HepG2 (cell line): ENCODE results near the gene EIF1AD. TPM values are rescaled to one million over a fixed set of nuclear protein-coding genes. Genes with fewer than 3 reads are reported as not detected.

Experiments used
- ATM ChIP-seq: fragments of 450-650 bp; IDR thresholded peaks from 2 replicates; pipeline ENCODE4 v1.7.1; 2017; ENCODE audit warnings: mild to moderate bottlenecking, borderline replicate concordance
- CEBPG ChIP-seq: IDR thresholded peaks from 2 replicates; pipeline ENCODE4 v1.6.1; 2016
- CTCF ChIP-seq: sonication (generic); formaldehyde crosslinking; IDR thresholded peaks from 2 replicates; pipeline ENCODE4 v1.5.0; 2020; ENCODE audit warnings: mild to moderate bottlenecking, missing genetic modification reagents, moderate library complexity
- EEA1 ChIP-seq: sonication (generic); formaldehyde crosslinking; IDR thresholded peaks from 2 replicates; pipeline ENCODE4 v1.5.1; 2020; ENCODE audit warnings: mild to moderate bottlenecking, missing genetic modification reagents, borderline replicate concordance
- HCFC1 ChIP-seq: fragments of 150-350 bp; IDR thresholded peaks from 2 replicates; pipeline ENCODE4 v1.6.1; 2014; ENCODE audit warnings: low read depth, low read length
- PPARG ChIP-seq: conservative IDR thresholded peaks from 2 replicates; pipeline ENCODE4 v1.6.1; 2016; ENCODE audit warnings: missing biosample characterization, missing genetic modification reagents
- SAP130 ChIP-seq: IDR thresholded peaks from 2 replicates; pipeline ENCODE4 v1.6.1; 2016; ENCODE audit warnings: low read depth
- TRAFD1 ChIP-seq: sonication (generic); formaldehyde crosslinking; IDR thresholded peaks from 2 replicates; pipeline ENCODE4 v1.5.1; 2020; ENCODE audit warnings: missing genetic modification reagents, mild to moderate bottlenecking, borderline replicate concordance
- UBTF ChIP-seq: sonication (generic); formaldehyde crosslinking; IDR thresholded peaks from 2 replicates; pipeline ENCODE4 v1.4.0; 2020; ENCODE audit warnings: mild to moderate bottlenecking, missing genetic modification reagents
- ZFX ChIP-seq: sonication (generic); formaldehyde crosslinking; IDR thresholded peaks from 2 replicates; pipeline ENCODE4 v1.4.0; 2020; ENCODE audit warnings: mild to moderate bottlenecking, low read depth, missing genetic modification reagents, moderate library complexity
- ZNF263 ChIP-seq: sonication (generic); formaldehyde crosslinking; IDR thresholded peaks from 2 replicates; pipeline ENCODE4 v1.4.0; 2020; ENCODE audit warnings: missing genetic modification reagents
- ZNF747 ChIP-seq: sonication (generic); formaldehyde crosslinking; IDR thresholded peaks from 2 replicates; pipeline ENCODE4 v1.8.1; 2023; ENCODE audit warnings: missing genetic modification reagents, mild to moderate bottlenecking, borderline replicate concordance
- polyA plus RNA-seq, 8 experiments: library from polyadenylated mRNA; depleted of rRNA in 3 of 8; stranded (reverse) in 7 of 8; unstranded in 1 of 8; fragments of >200 nt; fragmentation: Illumina TruSeq in 4 of 8; extraction: Trizol in 4 of 8; gene quantifications; 2 replicates each; pipeline versions ENCODE4 v1.2.1 to v1.2.3, GENCODE V29; 2011 to 2016; ENCODE audit warnings: low read depth in 4 of 8, missing spikeins in 1 of 8, mixed read lengths in 1 of 8; ENCODE audit not compliant: insufficient read depth in 1 of 8
- total RNA-seq, 5 experiments: library from RNA; depleted of rRNA; stranded (reverse); fragments of >200 nt; fragmentation: Illumina TruSeq; extraction: Trizol; gene quantifications; 2 replicates each; pipeline ENCODE4 v1.2.3, GENCODE V29; 2016; ENCODE audit warnings: low read depth in 1 of 5
- TF ChIP-seq, protein P1 (sequence below): IDR thresholded peaks from 2 replicates; pipeline ENCODE4 v1.6.1; 2016; ENCODE audit warnings: low read depth, borderline replicate concordance
- TF ChIP-seq, protein P2 (sequence below): sonication (generic); formaldehyde crosslinking; IDR thresholded peaks from 2 replicates; pipeline ENCODE4 v1.4.0; 2020; ENCODE audit warnings: missing genetic modification reagents
- TF ChIP-seq, protein P3 (sequence below): sonication (generic); formaldehyde crosslinking; IDR thresholded peaks from 2 replicates; pipeline ENCODE4 v1.5.1; 2020; ENCODE audit warnings: mild to moderate bottlenecking, missing genetic modification reagents, borderline replicate concordance

EIF1AD gene
- total and polyA plus RNA-seq, 2 of the 13 experiments (the other 11 are each of a cell fraction or from before 2014, with no cell fraction given) = 18.2 to 30.8 TPM

DNA sequence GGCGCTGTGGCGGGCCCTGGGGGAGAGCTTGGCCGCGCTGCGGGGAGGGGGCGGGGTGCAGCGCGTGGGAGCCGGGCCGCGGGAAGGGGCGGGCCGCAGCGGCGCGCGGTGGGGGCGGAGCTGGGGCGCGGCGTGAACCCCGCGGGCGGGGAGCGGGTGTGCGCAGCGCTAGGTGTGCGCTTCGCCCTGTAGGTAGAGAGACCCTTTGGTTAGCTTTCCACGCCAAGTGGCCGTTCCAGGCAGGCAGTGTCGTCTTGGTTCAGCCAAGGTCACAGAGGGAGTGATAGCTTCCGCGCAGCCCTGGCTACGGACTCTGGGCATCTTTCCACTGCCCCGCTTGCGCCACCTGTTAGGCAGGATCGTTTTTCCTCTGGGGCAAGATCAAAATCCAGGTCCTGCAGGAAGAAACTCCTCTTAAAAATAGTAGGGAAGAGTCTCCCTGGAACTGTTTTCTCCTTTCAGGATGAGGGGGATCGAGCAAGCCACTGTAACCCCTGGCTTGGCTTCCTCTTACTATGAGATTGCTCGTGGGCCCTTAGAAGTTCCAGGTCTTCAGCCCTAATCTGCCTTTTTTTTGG lies 780 bp upstream of the EIF1AD start (continued):
- TF ChIP-seq TRAFD1 (CRISPR knock-in tag) (no peak), PPARG (CRISPR knock-in tag) (no peak), HCFC1 (no peak), CEBPG (0 out of 2 replicates have a peak, but pooled peaks have one; percentile 11), UBTF (CRISPR knock-in tag) (no peak), SAP130 (CRISPR knock-in tag) (no peak), EEA1 (CRISPR knock-in tag) (no peak), ZNF263 (CRISPR knock-in tag) (no peak), ZFX (CRISPR knock-in tag) (no peak; the same call in 1 of the 2 replicates), ZNF747 (CRISPR knock-in tag) (0 out of 2 replicates have a peak, but pooled peaks have one; percentile 11), ATM (no peak), CTCF (CRISPR knock-in tag) (peak; percentile 33)
- TF ChIP-seq, protein P1, sequence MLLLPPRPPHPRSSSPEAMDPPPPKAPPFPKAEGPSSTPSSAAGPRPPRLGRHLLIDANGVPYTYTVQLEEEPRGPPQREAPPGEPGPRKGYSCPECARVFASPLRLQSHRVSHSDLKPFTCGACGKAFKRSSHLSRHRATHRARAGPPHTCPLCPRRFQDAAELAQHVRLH (CRISPR knock-in tag) = no peak
- TF ChIP-seq, protein P2, sequence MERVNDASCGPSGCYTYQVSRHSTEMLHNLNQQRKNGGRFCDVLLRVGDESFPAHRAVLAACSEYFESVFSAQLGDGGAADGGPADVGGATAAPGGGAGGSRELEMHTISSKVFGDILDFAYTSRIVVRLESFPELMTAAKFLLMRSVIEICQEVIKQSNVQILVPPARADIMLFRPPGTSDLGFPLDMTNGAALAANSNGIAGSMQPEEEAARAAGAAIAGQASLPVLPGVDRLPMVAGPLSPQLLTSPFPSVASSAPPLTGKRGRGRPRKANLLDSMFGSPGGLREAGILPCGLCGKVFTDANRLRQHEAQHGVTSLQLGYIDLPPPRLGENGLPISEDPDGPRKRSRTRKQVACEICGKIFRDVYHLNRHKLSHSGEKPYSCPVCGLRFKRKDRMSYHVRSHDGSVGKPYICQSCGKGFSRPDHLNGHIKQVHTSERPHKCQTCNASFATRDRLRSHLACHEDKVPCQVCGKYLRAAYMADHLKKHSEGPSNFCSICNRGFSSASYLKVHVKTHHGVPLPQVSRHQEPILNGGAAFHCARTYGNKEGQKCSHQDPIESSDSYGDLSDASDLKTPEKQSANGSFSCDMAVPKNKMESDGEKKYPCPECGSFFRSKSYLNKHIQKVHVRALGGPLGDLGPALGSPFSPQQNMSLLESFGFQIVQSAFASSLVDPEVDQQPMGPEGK (CRISPR knock-in tag) = 0 out of 2 replicates have a peak, but pooled peaks have one; percentile 10
- TF ChIP-seq, protein P3, sequence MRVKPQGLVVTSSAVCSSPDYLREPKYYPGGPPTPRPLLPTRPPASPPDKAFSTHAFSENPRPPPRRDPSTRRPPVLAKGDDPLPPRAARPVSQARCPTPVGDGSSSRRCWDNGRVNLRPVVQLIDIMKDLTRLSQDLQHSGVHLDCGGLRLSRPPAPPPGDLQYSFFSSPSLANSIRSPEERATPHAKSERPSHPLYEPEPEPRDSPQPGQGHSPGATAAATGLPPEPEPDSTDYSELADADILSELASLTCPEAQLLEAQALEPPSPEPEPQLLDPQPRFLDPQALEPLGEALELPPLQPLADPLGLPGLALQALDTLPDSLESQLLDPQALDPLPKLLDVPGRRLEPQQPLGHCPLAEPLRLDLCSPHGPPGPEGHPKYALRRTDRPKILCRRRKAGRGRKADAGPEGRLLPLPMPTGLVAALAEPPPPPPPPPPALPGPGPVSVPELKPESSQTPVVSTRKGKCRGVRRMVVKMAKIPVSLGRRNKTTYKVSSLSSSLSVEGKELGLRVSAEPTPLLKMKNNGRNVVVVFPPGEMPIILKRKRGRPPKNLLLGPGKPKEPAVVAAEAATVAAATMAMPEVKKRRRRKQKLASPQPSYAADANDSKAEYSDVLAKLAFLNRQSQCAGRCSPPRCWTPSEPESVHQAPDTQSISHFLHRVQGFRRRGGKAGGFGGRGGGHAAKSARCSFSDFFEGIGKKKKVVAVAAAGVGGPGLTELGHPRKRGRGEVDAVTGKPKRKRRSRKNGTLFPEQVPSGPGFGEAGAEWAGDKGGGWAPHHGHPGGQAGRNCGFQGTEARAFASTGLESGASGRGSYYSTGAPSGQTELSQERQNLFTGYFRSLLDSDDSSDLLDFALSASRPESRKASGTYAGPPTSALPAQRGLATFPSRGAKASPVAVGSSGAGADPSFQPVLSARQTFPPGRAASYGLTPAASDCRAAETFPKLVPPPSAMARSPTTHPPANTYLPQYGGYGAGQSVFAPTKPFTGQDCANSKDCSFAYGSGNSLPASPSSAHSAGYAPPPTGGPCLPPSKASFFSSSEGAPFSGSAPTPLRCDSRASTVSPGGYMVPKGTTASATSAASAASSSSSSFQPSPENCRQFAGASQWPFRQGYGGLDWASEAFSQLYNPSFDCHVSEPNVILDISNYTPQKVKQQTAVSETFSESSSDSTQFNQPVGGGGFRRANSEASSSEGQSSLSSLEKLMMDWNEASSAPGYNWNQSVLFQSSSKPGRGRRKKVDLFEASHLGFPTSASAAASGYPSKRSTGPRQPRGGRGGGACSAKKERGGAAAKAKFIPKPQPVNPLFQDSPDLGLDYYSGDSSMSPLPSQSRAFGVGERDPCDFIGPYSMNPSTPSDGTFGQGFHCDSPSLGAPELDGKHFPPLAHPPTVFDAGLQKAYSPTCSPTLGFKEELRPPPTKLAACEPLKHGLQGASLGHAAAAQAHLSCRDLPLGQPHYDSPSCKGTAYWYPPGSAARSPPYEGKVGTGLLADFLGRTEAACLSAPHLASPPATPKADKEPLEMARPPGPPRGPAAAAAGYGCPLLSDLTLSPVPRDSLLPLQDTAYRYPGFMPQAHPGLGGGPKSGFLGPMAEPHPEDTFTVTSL (CRISPR knock-in tag) = peak; percentile 31; the same call in 1 of the 2 replicates
